Common myeloid progenitor, CD34-positive (primary cell): Measurements from ENCODE around the gene WDR54.

ENCODE experiments used
- CTCF ChIA-PET: fragments of 350-600 bp; sonication (Branson Sonifier 250); formaldehyde crosslinking; loops from one replicate; lab custom pipeline; 2021; ENCODE audit warnings: antibody characterized with exemption; lab: Charles Lee
- POLR2A ChIA-PET: fragments of 350-600 bp; sonication (Branson Sonifier 250); formaldehyde crosslinking; loops from one replicate; lab custom pipeline; 2021; ENCODE audit warnings: antibody characterized with exemption; lab: Charles Lee
- DNase-seq, 3 donors: peaks; one replicate each; pipeline versions ENCODE4 v3.0.0 to v3.0.0-alpha.2; 2013
- H3K27ac ChIP-seq, 2 experiments: 1 replicate in 1 of 2; 2 replicates in 1 of 2; pipeline ENCODE4 v1.7.0; 2013; ENCODE audit warnings: inconsistent platforms in 2 of 2, low read length in 2 of 2, mild to moderate bottlenecking in 2 of 2, low read depth in 1 of 2, moderate library complexity in 1 of 2; ENCODE audit not compliant: severe bottlenecking in 2 of 2, insufficient read depth in 1 of 2, poor library complexity in 1 of 2
- H3K27me3 ChIP-seq, 5 experiments: replicated peaks in 2 of 5; 1 replicate in 3 of 5; 2 replicates in 2 of 5; pipeline versions ENCODE4 v1.6.1 to v1.7.0; 2013; ENCODE audit warnings: low read length in 4 of 5, mild to moderate bottlenecking in 2 of 5, moderate library complexity in 2 of 5, inconsistent platforms in 1 of 5; ENCODE audit not compliant: insufficient read depth in 5 of 5, control insufficient read depth in 4 of 5
- H3K36me3 ChIP-seq, 4 experiments: 1 replicate in 2 of 4; 2 replicates in 2 of 4; pipeline versions ENCODE4 v1.6.1 to v1.7.0; 2013; ENCODE audit warnings: low read length in 3 of 4, control low read depth in 1 of 4, mild to moderate bottlenecking in 1 of 4; ENCODE audit not compliant: control insufficient read depth in 4 of 4, insufficient read depth in 4 of 4
- H3K4me1 ChIP-seq, 4 experiments: 1 replicate in 3 of 4; 2 replicates in 1 of 4; pipeline versions ENCODE4 v1.6.1 to v1.7.1; 2013; ENCODE audit warnings: low read length in 3 of 4, mild to moderate bottlenecking in 3 of 4, control low read depth in 1 of 4, inconsistent platforms in 1 of 4, moderate library complexity in 1 of 4; ENCODE audit not compliant: control insufficient read depth in 4 of 4, insufficient read depth in 4 of 4; ENCODE audit errors: control extremely low read depth in 1 of 4
- H3K4me3 ChIP-seq, 7 experiments: 1 replicate in 4 of 7; 2 replicates in 3 of 7; pipeline versions ENCODE4 v1.5.1 to v1.7.0; 2013; ENCODE audit warnings: mild to moderate bottlenecking in 7 of 7, low read length in 6 of 7, moderate library complexity in 6 of 7, inconsistent platforms in 2 of 7, low read depth in 2 of 7, control low read depth in 1 of 7; ENCODE audit not compliant: insufficient read depth in 4 of 7, control insufficient read depth in 1 of 7; ENCODE audit errors: extremely low read depth in 1 of 7
- H3K9me3 ChIP-seq, 5 experiments: 1 replicate in 4 of 5; 2 replicates in 1 of 5; pipeline versions ENCODE4 v1.6.1 to v1.7.1; 2013; ENCODE audit warnings: low read length in 4 of 5, mild to moderate bottlenecking in 2 of 5, inconsistent platforms in 1 of 5, low read depth in 1 of 5, moderate library complexity in 1 of 5; ENCODE audit not compliant: control insufficient read depth in 4 of 5, insufficient read depth in 2 of 5; ENCODE audit errors: control extremely low read depth in 1 of 5
- WGBS: methylation state at CpG from one replicate; pipeline ENCODE4 v1.1.5; 2013; ENCODE audit not compliant: insufficient coverage; 5-methylcytosine and 5-hydroxymethylcytosine counted together

Gene WDR54

GRCh38 chr2:74396149-74396548, 25.4 kb upstream of the WDR54 start:
- POLR2A ChIA-PET: no interaction called here
- no peak overlapping the region for H3K4me3 ChIP-seq
- H3K4me1 ChIP-seq: peaks cover 0 to 9% (median 3%) of the 10 kb centered on the region in 4 experiments
- no peak overlapping the region for H3K27ac ChIP-seq
- H3K27me3 ChIP-seq: no peaks in the 10 kb centered on the region
- H3K9me3 ChIP-seq: no peaks in the 10 kb centered on the region
- CTCF ChIA-PET: no interaction called here
- DNase-seq: no peak
- no peaks in the 10 kb centered on the region for H3K36me3 ChIP-seq
- WGBS: no CpG with 5 or more reads among the region's 2 CpGs

- Histone ChIP-seq H3K4me3 (no peak overlapping the region), H3K36me3 (no peaks in the 10 kb centered on the region), H3K4me1 (no peaks in the 10 kb centered on the region), H3K9me3 (no peaks in the 10 kb centered on the region), H3K27me3 (no peaks in the 10 kb centered on the region), H3K27ac (no peak overlapping the region)
- CTCF ChIA-PET: interaction anchor here (0.6 to 4.0 kb wide), 8 partner anchors 9 to 574 kb away, joined by 3 to 29 read pairs (median 4); no protein-coding TSS in a partner anchor
- POLR2A ChIA-PET: no interaction called here
- DNase-seq: peak; percentile 53 to 70 (median 64)
Observed at GRCh38 chr2:74399785-74400184, 21.7 kb upstream of the WDR54 start.

- peaks cover 0 to 2% (median 0%) of the 10 kb centered on the region in 4 experiments for H3K4me1 ChIP-seq
- ChIA-PET POLR2A (no interaction called here), CTCF (interaction anchor here (1.3 to 4.0 kb wide), 6 partner anchors 8 to 130 kb away, joined by 4 to 29 read pairs (median 6); partner anchors contain the start of gene C2orf81)
- H3K4me3 ChIP-seq: no peak overlapping the region
- H3K27ac ChIP-seq: no peak overlapping the region
- H3K9me3 ChIP-seq: no peaks in the 10 kb centered on the region
- WGBS: 71% methylated on average over 1 of the region's 2 CpGs
- H3K27me3 ChIP-seq: no peaks in the 10 kb centered on the region
- no peaks in the 10 kb centered on the region for H3K36me3 ChIP-seq
- DNase-seq: no peak
Observed at GRCh38 chr2:74401891-74402290, 19.6 kb upstream of the WDR54 start.

GRCh38 chr2:74406035-74406434, 15.5 kb upstream of the WDR54 start:
- ChIA-PET POLR2A (no interaction called here), CTCF (no interaction called here)
- no peaks in the 10 kb centered on the region for H3K9me3 ChIP-seq
- DNase-seq: no peak
- H3K36me3 ChIP-seq: no peaks in the 10 kb centered on the region
- no peak overlapping the region for H3K27ac ChIP-seq
- H3K27me3 ChIP-seq: no peaks in the 10 kb centered on the region
- H3K4me3 ChIP-seq: no peak overlapping the region
- peaks cover 0 to 3% (median 0%) of the 10 kb centered on the region in 4 experiments for H3K4me1 ChIP-seq

- no peak overlapping the region for H3K4me3 ChIP-seq
- H3K27ac ChIP-seq: no peak overlapping the region
- ChIA-PET CTCF (interaction anchor here (0.8 to 1.2 kb wide), 3 partner anchors 8 to 180 kb away, joined by 3 to 5 read pairs (median 5); no protein-coding TSS in a partner anchor), POLR2A (no interaction called here)
- H3K9me3 ChIP-seq: no peaks in the 10 kb centered on the region
- no peaks in the 10 kb centered on the region for H3K36me3 ChIP-seq
- WGBS: 100% methylated on average over 5 of the region's 5 CpGs
- peaks cover 0 to 3% (median 0%) of the 10 kb centered on the region in 4 experiments for H3K4me1 ChIP-seq
- H3K27me3 ChIP-seq: no peaks in the 10 kb centered on the region
- no peak for DNase-seq
Observed at GRCh38 chr2:74407682-74408081, 13.8 kb upstream of the WDR54 start.

- H3K4me3 ChIP-seq: no peak overlapping the region
- ChIA-PET POLR2A (interaction anchor here (1.1 kb wide), 1 partner anchor 14 kb away, joined by 3 read pairs; no protein-coding TSS in a partner anchor), CTCF (interaction anchor here (1.2 to 2.2 kb wide), 3 partner anchors 21 to 176 kb away, joined by 3 to 10 read pairs (median 8); partner anchors contain the start of gene INO80B)
- 78% methylated on average over 5 of the region's 8 CpGs for WGBS
- no peaks in the 10 kb centered on the region for H3K9me3 ChIP-seq
- peaks cover 0 to 7% (median 0%) of the 10 kb centered on the region in 5 experiments for H3K27me3 ChIP-seq
- peaks cover 0 to 33% (median 25%) of the 10 kb centered on the region in 4 experiments for H3K4me1 ChIP-seq
- H3K27ac ChIP-seq: no peak overlapping the region
- peak in 1 of 3 donors; percentile 44 for DNase-seq
- H3K36me3 ChIP-seq: no peaks in the 10 kb centered on the region
Observed at GRCh38 chr2:74413001-74413698, 8.4 kb upstream of the WDR54 start.

DNA sequence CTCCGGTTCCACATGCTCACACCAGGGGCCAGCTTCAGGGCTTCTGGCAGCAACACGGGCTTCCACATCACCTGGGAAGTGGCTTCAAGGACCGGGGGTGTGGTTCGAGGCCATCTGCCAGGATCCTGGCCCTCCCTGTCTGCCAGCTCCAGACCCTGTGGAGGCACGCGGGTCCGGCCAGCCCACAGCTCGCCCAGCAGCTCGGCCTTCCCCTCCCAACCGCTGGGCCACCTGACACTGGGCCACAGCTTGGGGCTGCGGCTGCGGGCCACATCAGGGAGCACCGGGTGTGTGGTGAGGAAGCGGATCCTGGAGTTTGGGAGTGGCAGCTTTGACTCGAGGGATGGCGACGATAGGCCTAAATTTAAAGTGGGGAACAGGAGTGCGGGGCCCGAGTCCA, 7.1 kb upstream of the WDR54 start:
- Histone ChIP-seq H3K4me3 (peak overlapping the region in 4 of 7 experiments; percentile 56 to 82 (median 74)), H3K9me3 (no peaks in the 10 kb centered on the region), H3K27ac (no peak overlapping the region), H3K36me3 (no peaks in the 10 kb centered on the region), H3K4me1 (peaks cover 0 to 33% (median 25%) of the 10 kb centered on the region in 4 experiments), H3K27me3 (peaks cover 0 to 7% (median 0%) of the 10 kb centered on the region in 5 experiments)
- POLR2A ChIA-PET: interaction anchor here (0.7 kb wide), 1 partner anchor 40 kb away, joined by 3 read pairs; the partner anchor contains the start of gene INO80B
- DNase-seq: no peak
- WGBS: 71% methylated on average over 18 of the region's 19 CpGs
- CTCF ChIA-PET: interaction anchor here (0.7 to 2.5 kb wide), 6 partner anchors 13 to 174 kb away, joined by 4 to 10 read pairs (median 6); partner anchors contain the start of gene INO80B
